Gastrocnemius medialis (tissue), 4 donors: Measurements from ENCODE around the gene CPA5. TPM values are rescaled to one million over a fixed set of nuclear protein-coding genes. Genes with fewer than 3 reads are reported as not detected.

ENCODE experiments used
- ATAC-seq, 2 donors: fragments of 150-250 bp; one replicate each; pipeline ENCODE4 v1.9.1; 2016
- DNase-seq, 2 donors: peaks; one replicate each; pipeline ENCODE4 v3.0.0-alpha.2; 2019
- H3K27ac ChIP-seq, 4 donors: fragments of 200-600 bp; sonication (generic); 1 replicate in 1 of 4; 2 replicates in 3 of 4; pipeline ENCODE4 v1.5.1; 2016 to 2018; ENCODE audit warnings: mild to moderate bottlenecking in 2 of 4, moderate library complexity in 1 of 4
- H3K27me3 ChIP-seq, 3 donors: fragments of 200-600 bp; sonication (generic) in 2 of 3; 1 replicate in 1 of 3; 2 replicates in 2 of 3; pipeline versions ENCODE4 v1.5.1 to v1.6.0; 2016 to 2019; ENCODE audit warnings: mild to moderate bottlenecking in 1 of 3, moderate library complexity in 1 of 3
- H3K36me3 ChIP-seq, 2 donors: fragments of 200-600 bp; sonication (generic) in 1 of 2; one replicate each; pipeline ENCODE4 v1.5.1; 2017 to 2018
- H3K4me1 ChIP-seq, 2 donors: fragments of 200-600 bp; sonication (generic) in 1 of 2; one replicate each; pipeline ENCODE4 v1.5.1; 2016 to 2017; ENCODE audit warnings: mild to moderate bottlenecking in 2 of 2
- H3K4me3 ChIP-seq, 4 donors: fragments of 200-600 bp; sonication (generic) in 3 of 4; 1 replicate in 1 of 4; 2 replicates in 3 of 4; pipeline ENCODE4 v1.5.1; 2016 to 2019; ENCODE audit warnings: mild to moderate bottlenecking in 2 of 4
- H3K9me3 ChIP-seq, 3 donors: fragments of 200-600 bp; sonication (generic) in 2 of 3; 1 replicate in 1 of 3; 2 replicates in 2 of 3; pipeline ENCODE4 v1.5.1; 2016 to 2019
- CTCF ChIP-seq, 5 experiments: fragments of 450-650 bp in 3 of 5; fragments of 200-600 bp in 2 of 5; sonication (generic) in 2 of 5; IDR thresholded peaks in 4 of 5; conservative IDR thresholded peaks in 1 of 5; 1 replicate in 4 of 5; 2 replicates in 1 of 5; pipeline ENCODE4 v1.5.1; 2016 to 2019; ENCODE audit warnings: antibody characterized with exemption in 5 of 5, mild to moderate bottlenecking in 3 of 5, moderate library complexity in 3 of 5
- POLR2A ChIP-seq, 2 donors: fragments of 450-650 bp; IDR thresholded peaks; one replicate each; pipeline ENCODE4 v1.6.1; 2017; ENCODE audit warnings: antibody characterized with exemption in 2 of 2, mild to moderate bottlenecking in 2 of 2, moderate library complexity in 2 of 2
- in situ Hi-C, 4 donors: fragments of 200-750 bp; cut with MboI; loops; one replicate each; pipeline versions ENCODE4 v1.15.0 to v1.8.0; 2017; ENCODE audit warnings: low sequenced_read_pairs in 4 of 4
- intact Hi-C: fragments of 100-400 bp; cut with DNase I; formaldehyde crosslinking; loops from one replicate; pipeline ENCODE4 v1.15.1; 2023; ENCODE audit warnings: low total_unique reads
- total RNA-seq, 4 donors: library from RNA; depleted of rRNA; stranded (reverse); fragments of >200 nt; gene quantifications; one replicate each; pipeline versions ENCODE4 v1.1.0 to v1.2.3, GENCODE V29; 2016

Gene CPA5
- total RNA-seq, 4 donors from 2014 or later, result not detected

DNA sequence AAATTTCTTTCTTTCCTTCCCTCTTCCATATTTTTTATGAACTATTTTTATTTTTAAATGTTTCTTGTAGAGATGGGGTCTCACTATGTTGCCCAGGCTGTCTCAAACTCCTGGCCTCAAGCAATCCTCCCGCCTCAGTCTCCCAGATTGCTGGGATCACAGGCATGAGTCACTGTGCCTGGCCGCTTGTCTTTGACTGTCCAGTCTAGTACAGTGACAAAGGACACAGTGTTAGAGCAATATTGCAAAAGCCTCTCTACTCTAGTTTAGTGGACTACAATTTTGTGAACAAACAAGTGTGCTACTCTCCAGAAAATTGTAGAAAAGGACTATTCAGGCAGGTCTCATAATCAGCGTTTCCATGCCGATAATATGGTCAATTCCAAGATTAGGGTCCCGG lies 40.6 kb upstream of the CPA5 start:
- in situ Hi-C loops, result no loop called here
- DNase-seq (no peak), ATAC-seq (no peak)
- Histone ChIP-seq H3K4me3 (no peak overlapping the region), H3K27me3 (no peaks in the 10 kb centered on the region), H3K9me3 (no peaks in the 10 kb centered on the region), H3K36me3 (no peaks in the 10 kb centered on the region), H3K4me1 (no peaks in the 10 kb centered on the region), H3K27ac (no peak overlapping the region)
- TF ChIP-seq CTCF (IDR thresholded peaks at IDR 0.05 in 4 of 5, conservative IDR thresholded peaks at IDR 0.05 in 1 of 5) (no peak), POLR2A (IDR thresholded peaks at IDR 0.05) (no peak)
- intact Hi-C loops, result no loop called here

- Histone ChIP-seq H3K4me3 (no peak overlapping the region), H3K4me1 (no peaks in the 10 kb centered on the region), H3K27ac (no peak overlapping the region), H3K9me3 (no peaks in the 10 kb centered on the region), H3K36me3 (no peaks in the 10 kb centered on the region), H3K27me3 (no peaks in the 10 kb centered on the region)
- in situ Hi-C loops (no loop called here), intact Hi-C loops (no loop called here)
- ATAC-seq, result no peak
- DNase-seq, result no peak
- TF ChIP-seq CTCF (IDR thresholded peaks at IDR 0.05 in 4 of 5, conservative IDR thresholded peaks at IDR 0.05 in 1 of 5), result no peak
- TF ChIP-seq POLR2A (IDR thresholded peaks at IDR 0.05), result no peak
Measured at GRCh38 chr7:130304878-130305277, 39.7 kb upstream of the CPA5 start.

DNA sequence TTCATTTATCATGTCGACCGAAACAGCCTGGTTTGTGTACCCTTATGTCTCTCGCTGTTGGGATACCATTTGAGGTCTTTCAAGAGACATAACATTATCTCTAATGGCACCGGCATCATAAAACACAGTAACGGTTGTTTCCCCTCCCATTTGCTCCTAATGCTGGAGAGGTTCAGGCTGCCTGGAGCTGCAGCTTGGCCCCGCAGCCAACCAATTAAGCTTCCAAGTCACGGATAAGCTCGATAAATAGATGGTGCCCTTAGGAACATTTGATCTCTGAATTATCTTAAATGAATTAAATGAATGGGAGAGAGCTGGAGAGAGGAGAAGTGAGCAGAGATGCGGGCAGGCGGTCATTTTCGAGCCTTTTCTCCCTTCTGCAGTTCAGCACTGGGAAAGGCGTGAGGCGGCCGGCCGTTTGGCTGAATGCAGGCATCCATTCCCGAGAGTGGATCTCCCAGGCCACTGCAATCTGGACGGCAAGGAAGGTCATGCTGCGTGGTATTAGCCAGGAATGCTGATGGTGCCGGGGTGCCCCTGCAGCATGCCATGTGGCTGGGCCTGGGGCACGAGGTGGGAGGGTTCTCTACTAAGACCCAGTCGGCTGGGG lies 39.1 kb upstream of the CPA5 start:
- DNase-seq (no peak), ATAC-seq (no peak)
- H3K4me1 ChIP-seq, result no peaks in the 10 kb centered on the region
- no peaks in the 10 kb centered on the region for H3K27me3 ChIP-seq
- no peak overlapping the region for H3K4me3 ChIP-seq
- in situ Hi-C loops, result no loop called here
- H3K27ac ChIP-seq, result no peak overlapping the region
- H3K9me3 ChIP-seq, result no peaks in the 10 kb centered on the region
- no peaks in the 10 kb centered on the region for H3K36me3 ChIP-seq
- TF ChIP-seq POLR2A (IDR thresholded peaks at IDR 0.05), result no peak
- TF ChIP-seq CTCF (IDR thresholded peaks at IDR 0.05 in 4 of 5, conservative IDR thresholded peaks at IDR 0.05 in 1 of 5), result no peak
- intact Hi-C loops, result no loop called here

GRCh38 chr7:130309986-130310385 lies 34.6 kb upstream of the CPA5 start:
- TF ChIP-seq CTCF (IDR thresholded peaks at IDR 0.05 in 4 of 5, conservative IDR thresholded peaks at IDR 0.05 in 1 of 5) (no peak), POLR2A (IDR thresholded peaks at IDR 0.05) (no peak)
- no peak overlapping the region for H3K4me3 ChIP-seq
- no peaks in the 10 kb centered on the region for H3K27me3 ChIP-seq
- ATAC-seq (no peak), DNase-seq (no peak)
- H3K36me3 ChIP-seq, result no peaks in the 10 kb centered on the region
- in situ Hi-C loops, result no loop called here
- intact Hi-C loops, result no loop called here
- H3K9me3 ChIP-seq, result no peaks in the 10 kb centered on the region
- H3K27ac ChIP-seq, result no peak overlapping the region
- H3K4me1 ChIP-seq, result no peaks in the 10 kb centered on the region

GRCh38 chr7:130314305-130314704 lies 30.3 kb upstream of the CPA5 start:
- no peaks in the 10 kb centered on the region for H3K27me3 ChIP-seq
- no peak overlapping the region for H3K27ac ChIP-seq
- no peak for ATAC-seq
- intact Hi-C loops (no loop called here), in situ Hi-C loops (no loop called here)
- no peak overlapping the region for H3K4me3 ChIP-seq
- no peaks in the 10 kb centered on the region for H3K9me3 ChIP-seq
- no peak for TF ChIP-seq POLR2A (IDR thresholded peaks at IDR 0.05)
- no peak for TF ChIP-seq CTCF (IDR thresholded peaks at IDR 0.05 in 4 of 5, conservative IDR thresholded peaks at IDR 0.05 in 1 of 5)
- DNase-seq, result no peak
- no peaks in the 10 kb centered on the region for H3K36me3 ChIP-seq
- no peaks in the 10 kb centered on the region for H3K4me1 ChIP-seq
